HG03097 (cell line): ENCODE results near the gene PYY.
"Not testable (repeated sequence)": the region's sequence is repeated elsewhere in the genome, so short reads cannot be mapped to it uniquely, and the experiment has no call there.

Experiments used
- ATAC-seq: cut with Tn5 transposase; IDR thresholded peaks from one replicate; pipeline ENCODE4 v1.9.1; 2021; ENCODE audit not compliant: unreplicated experiment, low FRiP score

The PYY gene

DNA sequence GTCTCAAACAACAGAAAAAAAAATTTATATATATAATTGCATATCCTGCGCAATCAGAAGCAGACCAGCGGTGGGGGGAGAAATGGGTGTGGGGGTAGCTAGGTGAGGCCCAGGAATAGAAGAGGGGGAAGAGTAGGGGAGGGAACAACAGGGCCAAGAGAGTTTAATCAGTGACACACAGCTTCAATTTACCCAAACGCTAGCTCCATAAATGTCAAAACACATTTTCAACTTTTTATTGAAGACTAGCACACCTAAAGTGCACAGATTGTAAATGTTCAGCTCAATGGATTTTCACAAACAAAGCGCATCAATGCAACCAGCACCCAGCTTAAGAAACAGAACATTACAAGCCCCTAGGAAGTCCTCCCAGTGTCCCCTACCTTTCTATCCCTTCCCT, 25.9 kb upstream of the PYY start:
- ATAC-seq: no peak

GRCh38 chr17:43979011-43979410, 25.3 kb upstream of the PYY start:
- no peak for ATAC-seq

DNA sequence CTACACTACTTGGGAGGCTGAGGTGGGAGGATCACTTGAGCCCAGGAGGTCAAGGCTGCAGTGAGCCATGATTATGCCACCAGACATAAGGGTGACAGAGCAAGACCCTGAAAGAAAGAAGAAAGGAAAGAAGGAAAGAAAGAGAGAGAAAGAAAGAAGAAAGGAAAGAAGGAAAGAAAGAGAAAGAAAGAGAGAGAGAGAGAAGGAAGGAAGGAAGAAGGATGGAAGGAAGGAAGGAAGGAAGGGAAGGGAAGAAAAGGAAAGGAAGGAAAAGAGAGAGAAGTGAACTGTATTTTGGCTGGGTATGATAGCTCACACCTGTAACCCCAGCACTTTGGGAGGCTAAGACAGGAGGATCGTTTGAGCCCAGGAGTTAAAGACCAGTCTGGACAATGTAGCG, 24.3 kb upstream of the PYY start:
- no peak for ATAC-seq

GRCh38 chr17:43976963-43977837, 23.5 kb upstream of the PYY start:
- no peak for ATAC-seq

- no peak for ATAC-seq
These were observed 22.2 kb upstream of the PYY start for GRCh38 chr17:43975898-43976297.

GRCh38 chr17:43974382-43975266, 20.9 kb upstream of the PYY start:
- no peak for ATAC-seq

DNA sequence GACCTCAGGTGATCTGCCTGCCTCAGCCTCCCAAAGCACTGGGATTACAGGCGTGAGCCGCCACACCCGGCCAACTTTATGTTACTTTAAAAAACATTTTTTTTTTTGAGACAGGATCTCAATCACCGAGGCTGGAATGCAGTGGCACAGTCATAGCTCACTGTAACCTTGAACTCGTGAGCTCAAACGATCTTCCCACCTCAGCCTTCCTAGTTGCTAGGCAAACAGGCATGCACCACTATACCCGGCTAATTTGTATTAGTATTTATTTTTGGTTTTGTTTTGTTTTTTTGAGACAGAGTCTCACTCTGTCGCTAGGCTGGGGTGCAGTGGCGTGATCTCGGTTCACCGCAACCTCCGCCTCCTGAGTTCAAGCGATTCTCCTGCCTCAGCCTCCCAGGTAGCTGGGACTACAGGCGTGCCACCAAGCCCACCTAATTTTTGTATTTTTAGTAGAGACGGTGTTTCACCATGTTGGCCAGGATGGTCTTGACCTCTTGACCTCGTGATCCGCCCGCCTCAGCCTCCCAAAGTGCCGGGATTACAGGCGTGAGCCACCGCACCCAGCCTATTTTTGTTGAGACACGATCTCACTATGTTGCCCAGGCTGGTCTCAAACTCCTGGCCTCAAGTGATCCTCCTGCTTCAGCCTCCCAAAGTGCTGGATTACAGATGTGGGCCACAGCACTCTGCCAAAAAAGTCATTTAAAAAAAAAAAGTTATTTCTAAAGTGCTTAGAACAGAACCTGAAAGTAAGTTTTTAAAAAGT, 18.9 kb upstream of the PYY start:
- ATAC-seq: not testable (repeated sequence)

DNA sequence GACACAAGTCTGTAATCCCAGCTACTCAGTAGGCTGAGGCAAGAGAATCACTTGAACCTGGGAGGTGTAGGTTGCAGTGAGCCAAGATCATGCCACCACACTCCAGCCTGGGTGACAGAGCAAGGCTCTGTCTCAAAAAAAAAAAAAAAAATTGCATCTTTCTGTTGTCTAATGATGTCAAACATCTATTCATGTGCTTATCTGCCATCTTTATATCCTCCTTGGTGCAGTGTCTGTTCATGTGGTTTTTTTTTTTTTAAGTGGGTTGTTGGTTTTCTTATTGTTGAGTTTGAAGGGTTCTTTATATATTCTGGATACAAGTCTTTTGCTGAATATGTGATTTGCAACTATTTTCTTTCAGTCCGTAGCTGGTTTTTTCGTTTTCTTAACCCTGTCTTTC, 17.7 kb upstream of the PYY start:
- ATAC-seq: not testable (repeated sequence)

DNA sequence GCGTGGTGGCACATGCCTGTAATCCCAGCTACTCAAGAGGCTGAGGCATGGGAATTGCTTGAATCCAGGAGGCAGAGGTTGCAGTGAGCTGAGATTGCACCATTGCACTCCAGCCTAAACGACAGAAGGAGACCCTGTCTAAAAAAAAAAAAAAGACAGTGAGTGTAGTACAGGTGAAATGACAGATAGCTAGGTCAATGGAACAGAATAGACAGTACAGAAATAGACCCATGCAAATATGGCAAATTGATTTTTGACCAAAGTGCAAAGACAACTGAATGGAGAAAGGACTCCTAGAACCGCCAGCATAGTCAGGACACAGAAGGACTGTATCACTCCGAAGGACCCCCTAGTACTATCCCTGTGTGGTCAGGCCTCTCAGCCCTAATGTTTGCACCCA, 16.6 kb upstream of the PYY start:
- no peak for ATAC-seq

DNA sequence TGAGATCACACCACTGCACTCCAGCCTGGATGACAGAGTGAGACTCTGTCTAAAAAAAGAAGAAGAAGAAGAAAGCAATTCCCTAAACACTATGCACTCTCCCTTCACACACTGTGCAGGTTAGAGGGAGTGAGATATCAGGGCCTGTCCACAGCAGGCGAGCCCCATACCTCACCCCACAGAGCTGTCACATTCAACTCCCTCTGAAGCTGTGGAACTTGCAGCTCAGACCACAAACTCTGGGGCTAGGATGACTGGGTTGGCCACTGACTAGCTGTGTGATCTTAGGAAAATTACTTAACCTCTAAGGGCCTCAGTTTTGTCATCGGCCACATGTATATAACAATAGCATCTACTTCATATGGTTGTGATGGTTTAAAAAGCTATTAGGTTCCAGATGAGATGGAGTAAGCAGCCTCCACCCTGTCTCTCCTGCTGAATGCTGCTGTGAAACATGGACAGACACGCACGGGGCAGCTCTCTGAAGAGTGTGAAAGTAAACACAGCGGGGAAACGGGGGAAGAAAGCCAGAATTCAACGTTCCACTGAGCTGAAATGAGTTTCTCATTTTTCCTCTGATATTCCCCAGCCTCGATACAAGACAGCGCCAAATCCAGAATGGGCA, 13.6 kb upstream of the PYY start:
- ATAC-seq: no peak

- ATAC-seq: no peak
These were observed 12.5 kb upstream of the PYY start for GRCh38 chr17:43966276-43966675.

- no peak for ATAC-seq
These were observed 8.7 kb upstream of the PYY start for GRCh38 chr17:43962479-43962878.

- ATAC-seq: no peak
These were observed 8.2 kb upstream of the PYY start for GRCh38 chr17:43961954-43962353.

DNA sequence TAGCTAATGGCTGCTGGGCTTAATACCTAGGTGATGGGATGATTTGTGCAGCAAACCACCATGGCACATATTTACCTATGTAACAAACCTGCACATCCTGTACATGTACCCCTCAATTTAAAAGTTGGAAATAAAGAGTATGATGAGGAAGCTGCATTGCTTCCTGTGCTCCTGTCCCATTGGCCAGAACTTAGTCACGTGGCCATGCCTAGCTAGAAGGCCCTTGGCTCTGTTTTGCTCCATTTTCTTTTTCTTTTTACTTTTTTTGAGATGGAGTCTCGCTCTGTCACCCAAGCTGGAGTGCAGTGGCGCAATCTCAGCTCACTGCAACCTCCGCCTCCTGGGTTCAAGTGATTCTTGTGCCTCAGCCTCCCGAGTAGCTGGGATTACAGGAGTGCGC, 7.6 kb upstream of the PYY start:
- ATAC-seq: not testable (repeated sequence)

DNA sequence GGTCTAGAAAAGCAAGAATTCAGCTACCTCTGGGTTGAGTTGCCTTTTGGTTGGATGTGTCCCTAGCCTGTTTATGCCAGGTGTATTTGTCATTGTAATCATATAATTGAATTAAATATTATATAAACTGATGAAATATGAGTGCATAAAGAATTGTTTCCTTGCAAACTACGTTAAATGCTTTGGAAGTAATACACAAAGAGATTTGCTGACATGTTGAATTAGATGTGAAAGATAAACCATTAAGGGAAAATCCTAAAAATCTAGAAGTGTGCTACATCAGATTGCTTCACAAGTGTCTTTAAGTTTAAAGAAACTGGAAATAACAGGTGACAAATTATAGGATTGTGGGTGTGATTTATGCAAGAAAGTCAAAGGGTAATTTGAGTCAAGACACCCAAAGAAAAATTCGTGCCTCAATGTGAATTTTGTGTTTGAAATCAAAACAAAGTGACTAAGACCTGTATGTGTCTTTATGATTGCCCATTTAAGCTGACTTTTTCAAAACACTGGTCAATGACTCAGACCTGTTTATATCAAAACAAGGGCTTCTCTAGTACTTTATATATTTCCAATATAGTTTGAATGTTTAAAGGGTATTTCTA, 5.1 kb upstream of the PYY start:
- ATAC-seq: no peak

GRCh38 chr17:43956222-43956621, 2.5 kb upstream of the PYY start:
- ATAC-seq: no peak

DNA sequence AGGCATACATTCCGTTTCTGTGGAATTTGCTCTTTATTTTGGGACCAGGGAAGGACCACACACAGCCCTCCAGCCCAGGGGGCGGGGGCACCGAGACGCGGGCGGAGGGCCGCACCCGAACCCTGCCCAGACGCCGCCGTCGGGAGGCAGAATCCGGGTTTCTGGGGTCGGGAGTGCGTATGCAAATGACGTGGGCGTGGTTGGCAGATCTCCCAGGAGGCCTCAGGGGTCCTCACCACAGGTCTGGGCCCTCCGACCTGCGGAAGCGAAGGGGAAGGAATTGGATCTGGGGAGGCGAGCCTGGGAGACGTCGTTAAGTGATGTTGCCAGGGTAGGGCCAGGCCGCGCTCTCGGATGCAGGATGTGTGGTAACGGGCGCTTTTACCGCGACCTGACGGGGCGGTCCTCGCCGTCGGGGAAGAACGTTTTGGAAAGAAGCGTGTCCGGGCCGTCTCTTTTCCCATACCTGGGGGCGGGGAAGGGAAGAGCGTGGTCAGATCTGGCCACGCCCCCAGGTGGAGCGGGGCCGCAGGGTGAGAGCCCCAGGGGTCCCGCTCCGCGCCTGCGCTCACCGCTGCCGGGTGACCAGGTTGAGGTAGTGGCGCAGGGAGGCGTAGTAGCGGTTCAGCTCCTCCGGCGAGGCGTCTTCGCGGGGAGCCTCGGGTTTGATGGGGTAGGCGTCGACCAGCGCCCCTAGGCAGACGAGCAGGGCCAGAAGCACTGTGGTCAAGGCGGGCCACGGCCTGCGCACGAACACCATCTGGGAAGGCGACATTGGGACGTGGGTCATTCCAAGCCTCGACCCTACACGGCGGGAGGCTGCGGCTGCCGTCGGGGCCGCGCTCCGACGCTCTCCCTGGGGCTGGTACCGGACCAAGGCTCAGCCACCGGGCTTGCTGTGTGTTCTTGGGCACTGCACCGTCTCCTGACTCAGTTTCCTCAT, 745 bp downstream of the PYY start:
- no peak for ATAC-seq

GRCh38 chr17:43952351-43952723, 1.4 kb downstream of the PYY start:
- ATAC-seq: no peak

GRCh38 chr17:43951750-43952149, 2.0 kb downstream of the PYY start:
- no peak for ATAC-seq
